Measurements from ENCODE around the gene PRSS3. TPM values are rescaled to one million over a fixed set of nuclear protein-coding genes. Genes with fewer than 3 reads are reported as not detected.
"Not testable (repeated sequence)": the region's sequence is repeated elsewhere in the genome, so short reads cannot be mapped to it uniquely, and the experiment has no call there.

Gene PRSS3
- total and polyA plus RNA-seq, 9 of the 15 experiments (the other 6 are each of a cell fraction or from before 2014, with no cell fraction given): 0.35 to 0.42 TPM; not detected in 7

DNA sequence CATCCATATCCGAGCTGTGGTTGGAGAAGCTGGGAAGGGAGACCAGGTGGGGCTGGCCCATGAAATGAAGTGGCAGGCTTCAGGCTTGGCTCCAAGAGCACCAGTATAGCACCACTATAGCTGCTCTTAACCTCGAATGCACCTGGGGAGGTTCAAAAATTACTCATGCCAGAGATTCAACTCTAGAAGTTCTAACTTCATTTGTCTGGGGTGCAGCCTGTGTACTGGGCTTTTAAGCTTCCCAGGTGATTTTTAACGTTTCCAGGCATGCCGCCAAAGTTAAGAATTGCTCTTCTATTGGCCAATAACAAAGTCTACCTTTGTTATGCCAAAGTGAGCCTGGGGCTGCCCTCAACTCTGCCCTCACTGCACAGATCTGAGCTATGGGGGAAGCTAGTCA lies 458 bp downstream of the PRSS3 start (continued):
- no peak for TF ChIP-seq ZNF431 (CRISPR knock-in tag; IDR thresholded peaks at IDR 0.05)
- no peak for TF ChIP-seq PTBP1 (IDR thresholded peaks at IDR 0.05; ENCODE audit: low read depth, low read length)
- TF ChIP-seq TEAD4 (IDR thresholded peaks at IDR 0.05; ENCODE audit: low read length): no peak
- TF ChIP-seq TEAD4 (CRISPR knock-in tag; IDR thresholded peaks at IDR 0.05; ENCODE audit: borderline replicate concordance): no peak

DNA sequence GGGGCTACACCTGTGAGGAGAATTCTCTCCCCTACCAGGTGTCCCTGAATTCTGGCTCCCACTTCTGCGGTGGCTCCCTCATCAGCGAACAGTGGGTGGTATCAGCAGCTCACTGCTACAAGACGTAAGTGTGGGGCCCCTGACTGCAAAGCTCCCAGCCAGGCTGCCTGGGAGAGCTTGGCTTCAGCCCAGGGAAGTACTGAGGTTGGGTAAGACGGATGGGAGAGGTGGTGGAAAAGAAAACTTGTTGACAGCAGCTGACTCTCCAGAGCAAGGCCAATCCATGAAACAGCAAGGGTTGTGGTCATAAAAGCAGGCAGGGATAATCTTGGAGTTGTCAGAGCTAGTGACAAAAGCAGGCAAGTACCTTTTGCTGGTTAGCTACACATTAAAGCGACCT lies 1.3 kb downstream of the PRSS3 start:
- DNase-seq (ENCODE audit: extremely low read depth in 1 of 4, low spot score in 3 of 4); H3K36me3 ChIP-seq (ENCODE audit: control insufficient read depth, insufficient read depth, low read length); BruUV-seq (replicated peaks); H3K9me3 ChIP-seq (replicated peaks; ENCODE audit: control insufficient read depth, insufficient read depth, low read depth, low read length); H2AFZ ChIP-seq (ENCODE audit: low read depth, low read length); H3K4me3 ChIP-seq; CTCF ChIA-PET (ENCODE audit: low intra/inter-chr PET ratio); H3K9ac ChIP-seq (ENCODE audit: insufficient read depth in 1 of 2, low read depth in 2 of 2, low read length in 2 of 2); H3K9me1 ChIP-seq (ENCODE audit: control insufficient read depth, insufficient read depth, low read length); H3K27ac ChIP-seq (ENCODE audit: extremely low read depth, low read depth, low read length); H4K20me1 ChIP-seq (replicated peaks; ENCODE audit: control insufficient read depth, insufficient read depth, low read length); H3K4me2 ChIP-seq (ENCODE audit: insufficient read depth, low read length); H3K4me1 ChIP-seq (replicated peaks in 1 of 2; ENCODE audit: control insufficient read depth in 2 of 2, insufficient read depth in 2 of 2, low read length in 2 of 2); intact Hi-C loops (cut with micrococcal nuclease); ATAC-seq; FAIRE-seq; H3K79me2 ChIP-seq (ENCODE audit: control insufficient read depth, insufficient read depth, low read length): not testable (repeated sequence)
- POLR2A ChIA-PET: interaction anchor here (1.5 kb wide), 1 partner anchor 10 kb away, joined by 3 read pairs; no protein-coding TSS in a partner anchor
- 33% methylated on average over 5 of the region's 5 CpGs for WGBS (ENCODE audit: insufficient coverage, low coverage, missing lambda C conversion rate)
- in situ Hi-C loops (cut with MboI): loop anchor here (5.0 kb wide), 1 partner anchor 184 kb away; no protein-coding TSS in a partner anchor
- peaks cover 5 to 33% of the 10 kb centered on the region in 2 experiments; a peak in 4 of 5 replicates for H3K27me3 ChIP-seq (ENCODE audit: control insufficient read depth in 2 of 2, insufficient read depth in 2 of 2, low read length in 2 of 2)

DNA sequence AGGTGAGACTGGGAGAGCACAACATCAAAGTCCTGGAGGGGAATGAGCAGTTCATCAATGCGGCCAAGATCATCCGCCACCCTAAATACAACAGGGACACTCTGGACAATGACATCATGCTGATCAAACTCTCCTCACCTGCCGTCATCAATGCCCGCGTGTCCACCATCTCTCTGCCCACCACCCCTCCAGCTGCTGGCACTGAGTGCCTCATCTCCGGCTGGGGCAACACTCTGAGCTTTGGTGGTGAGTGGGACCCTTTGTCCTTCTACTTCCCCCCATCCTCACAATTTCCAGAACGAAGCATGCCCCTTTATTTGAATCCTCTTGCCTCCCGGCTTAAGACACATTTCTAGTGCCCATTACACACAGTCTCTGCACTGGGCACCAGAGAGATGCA lies 2.5 kb downstream of the PRSS3 start:
- intact Hi-C loops (cut with micrococcal nuclease): no loop called here
- DNase-seq (ENCODE audit: extremely low read depth in 1 of 4, low spot score in 3 of 4): no peak
- no peak overlapping the region for H3K4me2 ChIP-seq (ENCODE audit: insufficient read depth, low read length)
- ChIA-PET CTCF (ENCODE audit: low intra/inter-chr PET ratio) (no interaction called here), POLR2A (no interaction called here)
- BruUV-seq (replicated peaks): no TSS peak
- no peak for ATAC-seq
- H3K4me1 ChIP-seq (replicated peaks in 1 of 2; ENCODE audit: control insufficient read depth in 2 of 2, insufficient read depth in 2 of 2, low read length in 2 of 2): no peaks in the 10 kb centered on the region; a peak in 1 of 5 replicates
- H3K27ac ChIP-seq (ENCODE audit: extremely low read depth, low read depth, low read length): no peak overlapping the region
- no peak for FAIRE-seq
- H3K9ac ChIP-seq (ENCODE audit: insufficient read depth in 1 of 2, low read depth in 2 of 2, low read length in 2 of 2): no peak overlapping the region
- WGBS (ENCODE audit: insufficient coverage, low coverage, missing lambda C conversion rate): 20% methylated on average over 3 of the region's 8 CpGs
- no peaks in the 10 kb centered on the region for H4K20me1 ChIP-seq (replicated peaks; ENCODE audit: control insufficient read depth, insufficient read depth, low read length)
- in situ Hi-C loops (cut with MboI): loop anchor here (5.0 kb wide), 1 partner anchor 186 kb away; no protein-coding TSS in a partner anchor
- TF ChIP-seq, protein P1, sequence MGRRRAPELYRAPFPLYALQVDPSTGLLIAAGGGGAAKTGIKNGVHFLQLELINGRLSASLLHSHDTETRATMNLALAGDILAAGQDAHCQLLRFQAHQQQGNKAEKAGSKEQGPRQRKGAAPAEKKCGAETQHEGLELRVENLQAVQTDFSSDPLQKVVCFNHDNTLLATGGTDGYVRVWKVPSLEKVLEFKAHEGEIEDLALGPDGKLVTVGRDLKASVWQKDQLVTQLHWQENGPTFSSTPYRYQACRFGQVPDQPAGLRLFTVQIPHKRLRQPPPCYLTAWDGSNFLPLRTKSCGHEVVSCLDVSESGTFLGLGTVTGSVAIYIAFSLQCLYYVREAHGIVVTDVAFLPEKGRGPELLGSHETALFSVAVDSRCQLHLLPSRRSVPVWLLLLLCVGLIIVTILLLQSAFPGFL (CRISPR knock-in tag; IDR thresholded peaks at IDR 0.05): no peak
- no peak for TF ChIP-seq STAG1 (CRISPR knock-in tag; IDR thresholded peaks at IDR 0.05; ENCODE audit: borderline replicate concordance)
- TF ChIP-seq BDP1 (IDR thresholded peaks at IDR 0.05; ENCODE audit: insufficient read depth, insufficient read length): no peak
- TF ChIP-seq DDX20 (tag; IDR thresholded peaks at IDR 0.05; ENCODE audit: low read depth): no peak
- TF ChIP-seq ZEB2 (IDR thresholded peaks at IDR 0.05): no peak
- TF ChIP-seq TAF15 (IDR thresholded peaks at IDR 0.05; ENCODE audit: low read depth, low read length): no peak
- TF ChIP-seq SLC30A9 (CRISPR knock-in tag; IDR thresholded peaks at IDR 0.05): no peak
- TF ChIP-seq FUS (optimal IDR thresholded peaks at IDR 0.05; ENCODE audit: low read depth, low read length): no peak
- TF ChIP-seq MAFK (IDR thresholded peaks at IDR 0.05; ENCODE audit: low read length): no peak
- no peaks in the 10 kb centered on the region for H3K79me2 ChIP-seq (ENCODE audit: control insufficient read depth, insufficient read depth, low read length)
- H2AFZ ChIP-seq (ENCODE audit: low read depth, low read length): no peak overlapping the region
- no peaks in the 10 kb centered on the region for H3K9me3 ChIP-seq (replicated peaks; ENCODE audit: control insufficient read depth, insufficient read depth, low read depth, low read length)
- no peaks in the 10 kb centered on the region for H3K36me3 ChIP-seq (ENCODE audit: control insufficient read depth, insufficient read depth, low read length)
- H3K27me3 ChIP-seq (ENCODE audit: control insufficient read depth in 2 of 2, insufficient read depth in 2 of 2, low read length in 2 of 2): peaks cover 5 to 33% of the 10 kb centered on the region in 2 experiments; a peak in 4 of 5 replicates
- no peak overlapping the region for H3K4me3 ChIP-seq
- H3K9me1 ChIP-seq (ENCODE audit: control insufficient read depth, insufficient read depth, low read length): no peaks in the 10 kb centered on the region
